Activated CD4-positive, alpha-beta T cell treated with anti-CD3 and anti-CD28 coated beads for 36 hours (primary cell): ENCODE data around the gene CLNK. TPM values are rescaled to one million over a fixed set of nuclear protein-coding genes. Genes with fewer than 3 reads are reported as not detected.
A peak's percentile ranks its signal among the peaks of the same experiment; 100 is the strongest.

Experiments used
- ATAC-seq: fragments of 200-7000 bp; cut with Tn5 transposase; one replicate; pipeline ENCODE4 v1.10.0; 2021; ENCODE audit warnings: mild to moderate bottlenecking, moderate library complexity
- CTCF ChIA-PET: fragments of 350-600 bp; sonication (Branson Sonifier 250); formaldehyde crosslinking; loops from one replicate; lab custom pipeline; 2021; ENCODE audit warnings: antibody characterized with exemption; lab: Charles Lee
- POLR2A ChIA-PET: fragments of 350-600 bp; sonication (Branson Sonifier 250); formaldehyde crosslinking; loops from one replicate; lab custom pipeline; 2021; ENCODE audit warnings: antibody characterized with exemption, inconsistent platforms; lab: Charles Lee
- DNase-seq: peaks from one replicate; pipeline ENCODE4 v3.0.0-alpha.2; 2020
- H3K27ac Mint-ChIP-seq: one replicate; pipeline ENCODE4 v1.8.0; 2021; ENCODE audit warnings: mixed read lengths
- H3K27me3 Mint-ChIP-seq: one replicate; pipeline ENCODE4 v1.8.0; 2021; ENCODE audit warnings: mixed read lengths
- H3K36me3 Mint-ChIP-seq: one replicate; pipeline ENCODE4 v1.8.0; 2021; ENCODE audit warnings: low read depth, mixed read lengths
- H3K4me1 Mint-ChIP-seq: one replicate; pipeline ENCODE4 v1.8.0; 2021; ENCODE audit warnings: mixed read lengths
- H3K4me3 Mint-ChIP-seq: one replicate; pipeline ENCODE4 v1.8.0; 2021; ENCODE audit warnings: mild to moderate bottlenecking, moderate library complexity, mixed read lengths
- H3K9me3 Mint-ChIP-seq: one replicate; pipeline ENCODE4 v1.8.0; 2021; ENCODE audit warnings: low read depth, mixed read lengths
- intact Hi-C, 2 experiments: fragments of 100-400 bp; cut with DNase I in 1 of 2; cut with micrococcal nuclease in 1 of 2; formaldehyde crosslinking; loops; one replicate each; pipeline versions ENCODE4 v1.14.2 to v1.15.1; 2022 to 2024; cut with DNase I, micrococcal nuclease
- total RNA-seq, 2 experiments: library from RNA; stranded (reverse); gene quantifications; one replicate each; pipeline ENCODE4 v1.2.3, GENCODE V29; 2021

CLNK gene
- total RNA-seq, 2 experiments from 2014 or later: not detected

DNA sequence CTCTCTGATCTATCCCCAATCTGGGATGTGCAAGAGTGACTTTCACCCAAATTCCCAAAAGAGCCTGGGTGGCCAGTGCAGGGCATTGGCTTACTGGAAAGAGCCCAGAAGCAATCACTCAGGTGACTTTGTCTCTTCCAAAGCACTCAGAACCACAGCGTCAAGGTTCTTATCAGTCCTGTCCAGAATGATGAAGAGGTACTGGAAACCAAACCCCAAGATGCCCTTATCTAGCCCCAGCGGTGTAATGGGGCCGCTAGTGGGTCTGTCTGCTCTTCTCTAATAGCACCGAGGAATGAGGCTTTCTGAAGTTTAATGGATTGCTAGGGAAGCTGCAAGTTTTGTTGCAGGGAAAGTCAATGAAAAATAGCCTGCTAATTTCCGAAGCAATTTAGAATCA is 21.6 kb downstream of the CLNK start:
- no peak overlapping the region for H3K27ac Mint-ChIP-seq
- no peak for ATAC-seq
- H3K4me3 Mint-ChIP-seq: no peak overlapping the region
- H3K36me3 Mint-ChIP-seq: no peaks in the 10 kb centered on the region
- no peaks in the 10 kb centered on the region for H3K9me3 Mint-ChIP-seq
- intact Hi-C loops: no loop called here
- peaks cover 2% of the 10 kb centered on the region for H3K4me1 Mint-ChIP-seq
- DNase-seq: no peak
- ChIA-PET POLR2A (no interaction called here), CTCF (interaction anchor here (0.6 kb wide), 1 partner anchor 90 kb away, joined by 3 read pairs; no protein-coding TSS in a partner anchor)
- no peaks in the 10 kb centered on the region for H3K27me3 Mint-ChIP-seq

DNA sequence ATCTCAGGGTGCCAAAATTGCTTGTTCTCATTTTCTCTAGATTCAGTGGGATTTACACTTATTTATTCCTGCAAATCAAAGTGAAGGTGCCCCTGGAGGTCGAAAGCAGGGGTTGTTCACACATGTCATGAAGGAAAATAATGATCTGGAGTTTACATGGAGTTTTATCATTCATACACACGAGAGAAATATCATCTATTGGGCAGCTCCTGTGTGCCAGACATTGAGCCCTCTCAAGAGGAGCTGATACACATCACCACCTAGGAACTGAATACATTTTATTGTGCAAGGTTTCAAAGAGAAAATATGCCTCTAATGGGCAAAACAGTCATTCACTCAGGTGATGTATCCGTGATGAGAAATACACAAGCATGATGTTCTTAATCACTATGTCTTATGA is 23.5 kb downstream of the CLNK start:
- no peak for ATAC-seq
- no peaks in the 10 kb centered on the region for H3K27me3 Mint-ChIP-seq
- intact Hi-C loops: no loop called here
- no peak overlapping the region for H3K27ac Mint-ChIP-seq
- H3K4me3 Mint-ChIP-seq: no peak overlapping the region
- ChIA-PET CTCF (no interaction called here), POLR2A (no interaction called here)
- H3K9me3 Mint-ChIP-seq: no peaks in the 10 kb centered on the region
- DNase-seq: no peak
- no peaks in the 10 kb centered on the region for H3K36me3 Mint-ChIP-seq
- peaks cover 18% of the 10 kb centered on the region for H3K4me1 Mint-ChIP-seq

DNA sequence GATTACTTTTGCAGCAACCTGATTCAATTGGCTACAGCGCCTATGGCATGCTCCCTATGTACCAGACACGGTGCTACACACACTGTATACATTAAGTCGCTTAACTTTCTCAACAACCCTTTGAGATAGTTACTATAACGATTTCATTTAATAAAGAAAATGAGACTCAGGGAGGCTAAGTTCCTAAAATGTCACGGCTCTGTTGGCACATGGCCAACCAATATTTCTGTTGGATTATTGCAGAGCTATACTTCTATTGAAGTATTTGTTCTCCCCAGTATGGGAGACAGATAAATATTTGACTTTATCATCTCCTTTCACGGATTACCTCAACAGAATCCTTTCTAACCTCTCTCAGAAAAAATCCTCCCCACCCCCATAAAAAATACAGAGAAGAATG is 25.3 kb downstream of the CLNK start:
- H3K4me3 Mint-ChIP-seq: no peak overlapping the region
- H3K9me3 Mint-ChIP-seq: peaks cover 1% of the 10 kb centered on the region
- no peak overlapping the region for H3K27ac Mint-ChIP-seq
- CTCF ChIA-PET: no interaction called here
- intact Hi-C loops: no loop called here
- peaks cover 25% of the 10 kb centered on the region for H3K4me1 Mint-ChIP-seq
- H3K36me3 Mint-ChIP-seq: no peaks in the 10 kb centered on the region
- H3K27me3 Mint-ChIP-seq: no peaks in the 10 kb centered on the region
- DNase-seq (no peak), ATAC-seq (no peak)
- POLR2A ChIA-PET: no interaction called here

DNA sequence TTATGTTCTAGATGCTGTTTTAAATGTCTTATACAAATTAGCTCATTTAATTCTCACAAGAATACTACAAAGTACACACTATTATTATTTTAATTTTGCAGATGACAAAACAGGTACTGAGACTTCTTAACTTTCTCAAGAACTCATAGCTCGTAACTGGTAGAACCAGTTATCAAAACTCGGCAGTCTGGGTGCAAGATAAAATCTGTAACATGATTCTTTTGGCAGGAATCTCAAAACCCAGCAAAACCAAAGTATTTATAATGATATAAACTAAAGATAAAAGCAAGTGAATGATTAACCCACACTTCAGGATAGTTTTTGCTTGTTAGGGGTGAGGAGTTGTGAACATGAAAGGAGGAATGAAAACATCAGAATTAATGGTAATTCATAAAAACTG is 27.6 kb downstream of the CLNK start:
- H3K4me1 Mint-ChIP-seq: peaks cover 25% of the 10 kb centered on the region
- H3K36me3 Mint-ChIP-seq: no peaks in the 10 kb centered on the region
- DNase-seq: no peak
- peaks cover 4% of the 10 kb centered on the region for H3K9me3 Mint-ChIP-seq
- H3K4me3 Mint-ChIP-seq: no peak overlapping the region
- ATAC-seq: no peak
- H3K27ac Mint-ChIP-seq: no peak overlapping the region
- no peaks in the 10 kb centered on the region for H3K27me3 Mint-ChIP-seq
- POLR2A ChIA-PET: no interaction called here
- CTCF ChIA-PET: interaction anchor here (0.6 kb wide), 1 partner anchor 1220 kb away, joined by 3 read pairs; no protein-coding TSS in a partner anchor
- intact Hi-C loops: loop anchor here (2.0 kb wide), 1 partner anchor 74 kb away; no protein-coding TSS in a partner anchor

DNA sequence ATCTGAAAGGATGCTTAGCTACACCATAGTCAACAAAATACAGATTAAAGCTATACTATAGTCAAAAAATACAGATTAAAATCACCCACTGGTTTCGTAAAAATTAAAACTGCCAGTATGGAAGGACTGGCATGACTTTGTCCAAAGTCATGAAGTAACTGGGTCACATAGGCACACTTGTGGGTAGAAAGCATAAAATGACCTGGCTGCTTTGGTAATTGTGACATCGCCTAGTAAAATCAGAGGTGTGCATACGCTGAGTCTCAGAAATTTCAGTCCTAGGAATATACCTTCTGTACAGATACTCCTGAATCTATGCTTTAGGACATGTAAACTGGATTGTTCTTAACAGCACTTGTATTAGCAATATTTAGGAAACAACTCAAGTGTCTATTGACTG is 28.1 kb downstream of the CLNK start:
- no peaks in the 10 kb centered on the region for H3K27me3 Mint-ChIP-seq
- no peak overlapping the region for H3K27ac Mint-ChIP-seq
- intact Hi-C loops: loop anchor here (2.0 kb wide), 1 partner anchor 74 kb away; no protein-coding TSS in a partner anchor
- H3K4me1 Mint-ChIP-seq: peaks cover 25% of the 10 kb centered on the region
- H3K36me3 Mint-ChIP-seq: no peaks in the 10 kb centered on the region
- DNase-seq (no peak), ATAC-seq (peak; percentile 51)
- CTCF ChIA-PET: no interaction called here
- POLR2A ChIA-PET: no interaction called here
- H3K9me3 Mint-ChIP-seq: peaks cover 4% of the 10 kb centered on the region
- H3K4me3 Mint-ChIP-seq: no peak overlapping the region

DNA sequence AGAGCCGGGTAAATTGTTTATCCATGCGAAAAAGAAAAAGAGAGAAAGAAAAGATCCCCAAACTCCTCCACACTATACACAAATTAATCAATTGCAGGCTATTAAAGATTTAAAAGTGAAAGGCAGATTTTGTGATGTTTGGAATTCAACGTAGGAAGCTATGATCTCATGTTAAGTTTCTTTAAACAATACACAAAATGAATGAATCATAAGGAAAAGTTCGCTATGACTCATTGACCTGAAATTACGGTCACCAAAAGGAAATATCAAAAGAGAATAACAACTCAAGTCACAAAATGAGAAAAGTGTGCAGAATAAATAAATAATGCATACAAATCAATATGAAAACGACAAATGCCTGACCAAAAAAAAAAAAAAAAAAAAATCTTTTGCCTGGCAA is 28.6 kb downstream of the CLNK start:
- Mint-ChIP-seq H3K4me1 (peaks cover 25% of the 10 kb centered on the region), H3K27ac (peak overlapping the region; percentile 31), H3K4me3 (no peak overlapping the region), H3K9me3 (peaks cover 4% of the 10 kb centered on the region), H3K36me3 (no peaks in the 10 kb centered on the region), H3K27me3 (no peaks in the 10 kb centered on the region)
- intact Hi-C loops: loop anchor here (2.0 kb wide), 1 partner anchor 75 kb away; no protein-coding TSS in a partner anchor
- DNase-seq (no peak), ATAC-seq (peak; percentile 64)
- CTCF ChIA-PET: interaction anchor here (0.7 kb wide), 1 partner anchor 72 kb away, joined by 3 read pairs; no protein-coding TSS in a partner anchor
- POLR2A ChIA-PET: no interaction called here

DNA sequence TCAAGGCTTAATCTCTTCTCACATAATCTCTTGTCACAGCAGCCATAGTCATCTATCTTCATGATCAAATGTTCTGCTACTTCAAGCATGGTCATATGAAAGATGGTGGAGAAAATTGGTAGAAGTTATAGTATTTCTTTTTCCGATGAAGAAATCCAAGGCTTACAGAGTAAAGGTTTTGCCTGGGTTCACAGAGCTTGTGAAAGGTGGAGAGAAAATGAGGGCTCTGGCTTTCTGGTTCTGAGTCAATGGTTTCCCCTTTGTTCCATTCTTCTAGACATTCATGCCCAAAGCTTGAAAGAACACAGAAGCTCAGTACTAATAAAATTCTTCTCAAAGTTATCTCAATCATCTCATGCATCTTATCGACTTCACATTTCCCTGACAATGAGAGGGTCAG is 36.1 kb downstream of the CLNK start:
- ChIA-PET CTCF (interaction anchor here (1.1 to 2.0 kb wide), 2 partner anchors 17 to 20 kb away, joined by 4 to 7 read pairs; no protein-coding TSS in a partner anchor), POLR2A (no interaction called here)
- Mint-ChIP-seq H3K36me3 (no peaks in the 10 kb centered on the region), H3K4me3 (no peak overlapping the region), H3K27me3 (no peaks in the 10 kb centered on the region), H3K9me3 (peaks cover 3% of the 10 kb centered on the region), H3K27ac (no peak overlapping the region), H3K4me1 (no peaks in the 10 kb centered on the region)
- ATAC-seq: no peak
- intact Hi-C loops: no loop called here
- DNase-seq: no peak

DNA sequence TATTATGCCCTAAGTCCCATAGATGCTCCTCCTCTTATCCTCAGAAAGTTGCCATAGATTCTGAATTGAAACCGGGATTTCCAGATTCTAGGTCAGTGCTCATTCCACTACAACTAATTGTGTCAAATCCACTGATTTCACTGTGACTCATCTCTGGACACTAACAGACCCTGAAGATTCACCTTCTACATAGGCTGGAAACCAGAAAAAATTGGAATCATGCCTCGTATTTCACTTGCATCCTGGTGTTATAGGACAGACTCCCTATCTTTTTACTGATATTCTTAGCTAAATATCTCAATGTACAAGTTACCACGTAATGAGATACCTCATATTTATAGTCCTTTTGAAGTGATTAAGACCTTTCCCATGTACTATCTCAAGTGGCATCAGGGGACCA is 36.7 kb downstream of the CLNK start:
- no peaks in the 10 kb centered on the region for H3K27me3 Mint-ChIP-seq
- DNase-seq (no peak), ATAC-seq (no peak)
- no peaks in the 10 kb centered on the region for H3K4me1 Mint-ChIP-seq
- H3K27ac Mint-ChIP-seq: no peak overlapping the region
- H3K4me3 Mint-ChIP-seq: no peak overlapping the region
- CTCF ChIA-PET: interaction anchor here (1.1 to 2.0 kb wide), 2 partner anchors 18 to 21 kb away, joined by 4 to 7 read pairs; no protein-coding TSS in a partner anchor
- H3K36me3 Mint-ChIP-seq: no peaks in the 10 kb centered on the region
- H3K9me3 Mint-ChIP-seq: peaks cover 2% of the 10 kb centered on the region
- intact Hi-C loops: no loop called here
- POLR2A ChIA-PET: no interaction called here

DNA sequence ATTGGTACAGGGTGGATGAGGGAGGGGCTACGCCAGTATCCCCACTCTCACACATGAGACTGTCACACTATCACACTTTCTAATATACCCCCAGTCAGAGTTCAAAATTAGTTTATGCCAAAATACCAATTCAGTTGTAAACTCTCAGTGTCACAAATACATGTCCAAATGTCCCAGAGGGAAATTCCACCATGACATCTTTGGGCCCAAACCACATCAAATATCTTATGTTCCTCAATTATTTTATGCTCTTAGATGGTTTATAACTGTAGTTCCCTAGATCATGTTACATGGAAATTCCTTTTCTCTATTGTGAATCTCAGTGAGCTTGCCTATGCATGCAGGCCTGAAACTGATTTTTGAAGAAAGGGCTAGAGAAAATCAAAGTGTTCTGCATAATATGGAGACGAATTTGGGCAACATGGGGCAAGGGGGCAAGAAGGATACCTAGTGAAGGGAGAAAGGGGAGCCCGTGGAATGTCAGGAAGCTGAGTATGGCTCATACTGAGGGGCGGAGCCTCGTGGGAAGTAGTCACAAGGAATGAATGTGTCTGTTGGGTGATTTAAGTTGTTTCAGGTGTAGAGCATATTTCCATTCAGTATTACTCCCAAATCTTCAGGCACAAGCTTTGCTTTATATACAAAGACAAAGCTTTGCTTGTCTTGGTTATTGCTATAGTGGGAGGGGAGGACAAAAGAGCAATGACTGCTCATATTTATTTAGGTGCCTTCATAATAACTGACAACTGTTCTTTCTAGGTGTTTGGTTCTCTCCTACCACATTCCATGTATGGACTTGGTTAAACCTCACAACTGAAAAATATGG is 40.8 kb downstream of the CLNK start:
- POLR2A ChIA-PET: no interaction called here
- CTCF ChIA-PET: interaction anchor here (0.6 kb wide), 1 partner anchor 674 kb away, joined by 3 read pairs; no protein-coding TSS in a partner anchor
- H3K4me3 Mint-ChIP-seq: no peak overlapping the region
- intact Hi-C loops: no loop called here
- no peak overlapping the region for H3K27ac Mint-ChIP-seq
- ATAC-seq (no peak), DNase-seq (no peak)
- no peaks in the 10 kb centered on the region for H3K36me3 Mint-ChIP-seq
- H3K27me3 Mint-ChIP-seq: no peaks in the 10 kb centered on the region
- peaks cover 9% of the 10 kb centered on the region for H3K4me1 Mint-ChIP-seq
- H3K9me3 Mint-ChIP-seq: no peaks in the 10 kb centered on the region

DNA sequence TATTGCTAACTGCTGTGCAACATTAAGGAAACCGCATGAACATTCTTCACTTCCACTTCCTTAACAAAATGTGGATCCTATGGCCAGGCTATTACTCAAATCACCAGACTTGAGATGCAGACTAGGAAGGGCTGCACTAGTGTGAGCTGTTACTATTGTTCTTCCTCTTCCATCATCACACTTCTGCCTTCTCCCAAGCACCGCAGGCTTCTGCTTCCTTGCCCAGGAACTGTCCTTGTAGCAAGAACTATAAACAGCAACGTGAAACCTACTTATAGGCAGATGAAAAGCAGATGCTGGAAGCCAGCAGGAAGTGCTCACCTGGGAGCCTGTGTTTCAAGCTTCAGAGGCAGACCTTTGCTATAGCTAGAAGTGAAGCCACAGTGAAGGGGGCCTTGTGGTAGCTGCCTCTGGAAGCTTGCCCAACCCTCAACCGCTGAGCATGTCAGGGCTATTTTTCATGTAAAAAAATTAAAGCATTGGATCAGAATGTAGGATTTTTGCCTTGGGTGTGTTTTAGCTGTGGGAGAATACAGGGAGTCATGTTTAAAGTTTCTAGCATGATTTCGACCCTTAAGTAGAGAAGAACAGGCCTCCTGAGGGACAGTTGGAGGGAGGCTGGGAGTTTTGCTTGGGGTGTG is 43.9 kb downstream of the CLNK start:
- H3K27ac Mint-ChIP-seq: no peak overlapping the region
- H3K36me3 Mint-ChIP-seq: no peaks in the 10 kb centered on the region
- DNase-seq (no peak), ATAC-seq (no peak)
- intact Hi-C loops: no loop called here
- ChIA-PET POLR2A (no interaction called here), CTCF (interaction anchor here (0.6 kb wide), 2 partner anchors 364 to 512 kb away, joined by 3 read pairs; no protein-coding TSS in a partner anchor)
- H3K4me1 Mint-ChIP-seq: peaks cover 9% of the 10 kb centered on the region
- H3K9me3 Mint-ChIP-seq: no peaks in the 10 kb centered on the region
- no peak overlapping the region for H3K4me3 Mint-ChIP-seq
- H3K27me3 Mint-ChIP-seq: no peaks in the 10 kb centered on the region

DNA sequence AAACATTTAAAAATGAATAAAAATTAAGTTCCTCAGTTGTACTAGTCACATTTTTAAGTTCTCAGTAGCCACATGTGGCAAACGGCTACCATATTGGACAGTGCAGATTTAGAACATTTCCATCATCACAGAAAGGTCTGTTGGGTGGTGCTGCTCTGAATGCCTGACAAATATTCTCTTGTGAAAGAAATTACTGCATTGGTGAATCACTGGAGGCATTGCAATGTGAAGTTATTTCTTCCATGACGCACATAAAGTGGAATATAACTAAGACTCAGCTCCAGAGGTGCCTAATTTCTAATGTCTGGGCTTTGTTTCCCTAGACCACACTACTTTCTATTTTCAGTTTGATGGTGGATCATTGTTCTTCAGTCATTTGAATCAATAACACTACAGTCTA is 44.9 kb downstream of the CLNK start:
- intact Hi-C loops: no loop called here
- ChIA-PET POLR2A (no interaction called here), CTCF (no interaction called here)
- H3K27me3 Mint-ChIP-seq: no peaks in the 10 kb centered on the region
- no peak overlapping the region for H3K27ac Mint-ChIP-seq
- H3K4me1 Mint-ChIP-seq: peaks cover 9% of the 10 kb centered on the region
- no peaks in the 10 kb centered on the region for H3K36me3 Mint-ChIP-seq
- no peak overlapping the region for H3K4me3 Mint-ChIP-seq
- ATAC-seq: no peak
- H3K9me3 Mint-ChIP-seq: no peaks in the 10 kb centered on the region
- DNase-seq: no peak
